Muscle layer of colon (tissue), 2 donors: ENCODE data around the gene COL11A2.

Source experiments
- H3K27ac ChIP-seq: one replicate; pipeline ENCODE4 v1.7.0; 2013; ENCODE audit warnings: low read depth, mild to moderate bottlenecking, low read length, moderate library complexity
- H3K27me3 ChIP-seq, 2 donors: one replicate each; pipeline ENCODE4 v1.7.0; 2013; ENCODE audit warnings: low read length in 2 of 2, mild to moderate bottlenecking in 2 of 2; ENCODE audit not compliant: insufficient read depth in 2 of 2, control insufficient read depth in 1 of 2
- H3K36me3 ChIP-seq: one replicate; pipeline ENCODE4 v1.7.0; 2013; ENCODE audit warnings: mild to moderate bottlenecking, low read length; ENCODE audit not compliant: insufficient read depth
- H3K4me1 ChIP-seq: one replicate; pipeline ENCODE4 v1.7.0; 2013; ENCODE audit warnings: mild to moderate bottlenecking, low read length; ENCODE audit not compliant: insufficient read depth
- H3K4me3 ChIP-seq, 2 donors: one replicate each; pipeline ENCODE4 v1.7.0; 2013; ENCODE audit warnings: low read length in 2 of 2, low read depth in 1 of 2, mild to moderate bottlenecking in 1 of 2, moderate library complexity in 1 of 2
- H3K9ac ChIP-seq: one replicate; pipeline ENCODE4 v1.7.0; 2013; ENCODE audit warnings: low read length
- H3K9me3 ChIP-seq: one replicate; pipeline ENCODE4 v1.7.0; 2013; ENCODE audit warnings: mild to moderate bottlenecking, low read length
- donor health status: abdominal sarcoma.
- donor health status: Adenocarcinoma of cecum.

Gene COL11A2

GRCh38 chr6:33114406-33114805, 77.9 kb downstream of the COL11A2 start:
- no peaks in the 10 kb centered on the region for H3K36me3 ChIP-seq
- H3K4me1 ChIP-seq: peaks cover 7% of the 10 kb centered on the region
- no peak overlapping the region for H3K9ac ChIP-seq
- H3K4me3 ChIP-seq: no peak overlapping the region
- H3K27ac ChIP-seq: no peak overlapping the region
- H3K9me3 ChIP-seq: no peaks in the 10 kb centered on the region
- peaks cover 21 to 44% of the 10 kb centered on the region in 2 donors for H3K27me3 ChIP-seq

GRCh38 chr6:33113755-33114154, 78.5 kb downstream of the COL11A2 start:
- no peaks in the 10 kb centered on the region for H3K36me3 ChIP-seq
- no peaks in the 10 kb centered on the region for H3K9me3 ChIP-seq
- H3K27me3 ChIP-seq: peaks cover 21 to 44% of the 10 kb centered on the region in 2 donors
- H3K4me3 ChIP-seq: no peak overlapping the region
- peaks cover 7% of the 10 kb centered on the region for H3K4me1 ChIP-seq
- H3K9ac ChIP-seq: no peak overlapping the region
- H3K27ac ChIP-seq: no peak overlapping the region
